SU-DHL-6 (cell line): ENCODE data around the gene AJAP1.

Source experiments
- CTCF ChIP-seq: fragments of 200-600 bp; sonication (generic); IDR thresholded peaks from one replicate; pipeline ENCODE4 v1.5.1; 2017; ENCODE audit warnings: antibody characterized with exemption, mild to moderate bottlenecking, low read length, moderate library complexity; ENCODE audit not compliant: insufficient read depth, poor library complexity, severe bottlenecking
- EZH2phosphoT487 ChIP-seq: fragments of 200-600 bp; sonication (generic), shearing (Covaris generic); conservative IDR thresholded peaks from 2 replicates; pipeline ENCODE4 v1.6.1; 2018; ENCODE audit warnings: mild to moderate bottlenecking, antibody characterized with exemption, low read length, moderate library complexity, mixed read lengths

GRCh38 chr1:4770713-4771112 lies 116.3 kb downstream of the AJAP1 start:
- TF ChIP-seq CTCF (no peak), EZH2phosphoT487 (no peak)
